ENCODE measurements around the gene RFC1. TPM values are rescaled to one million over a fixed set of nuclear protein-coding genes. Genes with fewer than 3 reads are reported as not detected.

Gene RFC1
- total and polyA plus RNA-seq, 4 donors: 13.3 to 45.2 (median 30.8) TPM

DNA sequence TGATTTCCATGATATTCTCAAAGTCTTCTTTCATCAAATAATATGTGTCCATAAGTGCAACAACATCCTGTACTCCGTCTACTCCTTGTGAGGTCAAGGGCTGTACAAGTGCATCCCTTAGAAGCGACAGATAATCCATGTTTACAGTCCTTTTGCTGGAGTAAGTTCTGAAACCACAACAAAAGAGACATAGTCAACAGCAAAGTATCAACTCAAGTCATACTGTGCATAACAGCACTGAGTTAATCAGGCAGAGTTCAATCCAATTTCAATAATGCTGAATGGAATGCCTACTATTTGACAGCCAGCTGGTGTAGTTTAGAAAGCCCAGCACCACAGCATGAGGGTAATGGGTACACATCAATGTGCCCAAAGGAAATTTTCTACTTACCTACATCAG, 74.5 kb downstream of the RFC1 start:
- no peak overlapping the region for H3K27ac ChIP-seq (ENCODE audit: low read depth in 1 of 2, low read length in 2 of 2)
- H3K4me3 ChIP-seq (ENCODE audit: low read depth in 1 of 3, low read length in 3 of 3): no peak overlapping the region
- DNase-seq (ENCODE audit: low spot score): no peak
- H3K9ac ChIP-seq (ENCODE audit: low read depth in 1 of 2, low read length in 2 of 2): no peak overlapping the region
- H3K9me3 ChIP-seq (ENCODE audit: control insufficient read depth in 4 of 4, low read length in 3 of 4): no peaks in the 10 kb centered on the region
- H3K36me3 ChIP-seq (ENCODE audit: control insufficient read depth in 4 of 4, insufficient read depth in 3 of 4, low read depth in 1 of 4, low read length in 3 of 4): peaks cover 8 to 59% (median 53%) of the 10 kb centered on the region in 4 donors
- H3K27me3 ChIP-seq (ENCODE audit: control insufficient read depth in 4 of 4, insufficient read depth in 4 of 4, low read length in 3 of 4): no peaks in the 10 kb centered on the region
- 97% methylated on average over 2 of the region's 2 CpGs for WGBS
- H3K4me1 ChIP-seq (ENCODE audit: control insufficient read depth in 4 of 4, insufficient read depth in 4 of 4, low read length in 3 of 4): no peaks in the 10 kb centered on the region
- no peak for TF ChIP-seq SP1 (IDR thresholded peaks at IDR 0.05)
- TF ChIP-seq GABPA (IDR thresholded peaks at IDR 0.05 in 1 of 2, conservative IDR thresholded peaks at IDR 0.05 in 1 of 2): no peak
- TF ChIP-seq, protein P1, sequence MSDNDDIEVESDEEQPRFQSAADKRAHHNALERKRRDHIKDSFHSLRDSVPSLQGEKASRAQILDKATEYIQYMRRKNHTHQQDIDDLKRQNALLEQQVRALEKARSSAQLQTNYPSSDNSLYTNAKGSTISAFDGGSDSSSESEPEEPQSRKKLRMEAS (IDR thresholded peaks at IDR 0.05): no peak
- TF ChIP-seq JUND (IDR thresholded peaks at IDR 0.05): no peak
- TF ChIP-seq TAF1 (conservative IDR thresholded peaks at IDR 0.05): no peak
- no peak for TF ChIP-seq FOXA1 (IDR thresholded peaks at IDR 0.05)
- TF ChIP-seq EGR1 (IDR thresholded peaks at IDR 0.05; ENCODE audit: low read depth in 2 of 2): no peak
- TF ChIP-seq, protein P2, sequence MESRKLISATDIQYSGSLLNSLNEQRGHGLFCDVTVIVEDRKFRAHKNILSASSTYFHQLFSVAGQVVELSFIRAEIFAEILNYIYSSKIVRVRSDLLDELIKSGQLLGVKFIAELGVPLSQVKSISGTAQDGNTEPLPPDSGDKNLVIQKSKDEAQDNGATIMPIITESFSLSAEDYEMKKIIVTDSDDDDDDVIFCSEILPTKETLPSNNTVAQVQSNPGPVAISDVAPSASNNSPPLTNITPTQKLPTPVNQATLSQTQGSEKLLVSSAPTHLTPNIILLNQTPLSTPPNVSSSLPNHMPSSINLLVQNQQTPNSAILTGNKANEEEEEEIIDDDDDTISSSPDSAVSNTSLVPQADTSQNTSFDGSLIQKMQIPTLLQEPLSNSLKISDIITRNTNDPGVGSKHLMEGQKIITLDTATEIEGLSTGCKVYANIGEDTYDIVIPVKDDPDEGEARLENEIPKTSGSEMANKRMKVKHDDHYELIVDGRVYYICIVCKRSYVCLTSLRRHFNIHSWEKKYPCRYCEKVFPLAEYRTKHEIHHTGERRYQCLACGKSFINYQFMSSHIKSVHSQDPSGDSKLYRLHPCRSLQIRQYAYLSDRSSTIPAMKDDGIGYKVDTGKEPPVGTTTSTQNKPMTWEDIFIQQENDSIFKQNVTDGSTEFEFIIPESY (IDR thresholded peaks at IDR 0.05): no peak
- no peak for TF ChIP-seq HNF4G (IDR thresholded peaks at IDR 0.05)
- TF ChIP-seq HNF4A (conservative IDR thresholded peaks at IDR 0.05): no peak
- no peak for TF ChIP-seq NR2F2 (IDR thresholded peaks at IDR 0.05)
- no peak for TF ChIP-seq RXRA (IDR thresholded peaks at IDR 0.05)
- TF ChIP-seq, protein P3, sequence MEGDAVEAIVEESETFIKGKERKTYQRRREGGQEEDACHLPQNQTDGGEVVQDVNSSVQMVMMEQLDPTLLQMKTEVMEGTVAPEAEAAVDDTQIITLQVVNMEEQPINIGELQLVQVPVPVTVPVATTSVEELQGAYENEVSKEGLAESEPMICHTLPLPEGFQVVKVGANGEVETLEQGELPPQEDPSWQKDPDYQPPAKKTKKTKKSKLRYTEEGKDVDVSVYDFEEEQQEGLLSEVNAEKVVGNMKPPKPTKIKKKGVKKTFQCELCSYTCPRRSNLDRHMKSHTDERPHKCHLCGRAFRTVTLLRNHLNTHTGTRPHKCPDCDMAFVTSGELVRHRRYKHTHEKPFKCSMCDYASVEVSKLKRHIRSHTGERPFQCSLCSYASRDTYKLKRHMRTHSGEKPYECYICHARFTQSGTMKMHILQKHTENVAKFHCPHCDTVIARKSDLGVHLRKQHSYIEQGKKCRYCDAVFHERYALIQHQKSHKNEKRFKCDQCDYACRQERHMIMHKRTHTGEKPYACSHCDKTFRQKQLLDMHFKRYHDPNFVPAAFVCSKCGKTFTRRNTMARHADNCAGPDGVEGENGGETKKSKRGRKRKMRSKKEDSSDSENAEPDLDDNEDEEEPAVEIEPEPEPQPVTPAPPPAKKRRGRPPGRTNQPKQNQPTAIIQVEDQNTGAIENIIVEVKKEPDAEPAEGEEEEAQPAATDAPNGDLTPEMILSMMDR (IDR thresholded peaks at IDR 0.05; ENCODE audit: low read depth, low read length, missing input control): no peak
- no peak for TF ChIP-seq RAD21 (IDR thresholded peaks at IDR 0.05)

DNA sequence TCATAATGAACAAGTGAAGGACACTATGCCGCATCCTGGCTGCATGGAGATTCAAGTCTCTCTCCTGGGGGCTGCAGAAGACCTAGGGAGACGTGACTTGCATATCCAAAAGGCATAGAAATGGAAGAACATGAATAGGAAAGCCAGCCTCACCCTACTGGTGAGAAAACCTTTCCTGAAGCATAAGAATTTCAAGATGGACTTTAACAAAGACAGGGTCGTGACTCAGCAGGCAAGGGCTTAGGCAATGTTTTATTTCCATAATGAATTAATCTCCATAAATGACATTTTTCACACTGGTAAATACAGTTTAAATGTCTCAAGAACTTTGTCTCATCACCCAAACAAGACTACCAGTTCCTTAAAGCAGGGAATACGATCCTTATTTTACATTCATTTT, 78.9 kb downstream of the RFC1 start:
- Histone ChIP-seq H3K27ac (ENCODE audit: low read depth in 1 of 2, low read length in 2 of 2) (no peak overlapping the region), H3K36me3 (ENCODE audit: control insufficient read depth in 4 of 4, insufficient read depth in 3 of 4, low read depth in 1 of 4, low read length in 3 of 4) (peaks cover 8 to 49% (median 47%) of the 10 kb centered on the region in 4 donors), H3K27me3 (ENCODE audit: control insufficient read depth in 4 of 4, insufficient read depth in 4 of 4, low read length in 3 of 4) (no peaks in the 10 kb centered on the region), H3K4me1 (ENCODE audit: control insufficient read depth in 4 of 4, insufficient read depth in 4 of 4, low read length in 3 of 4) (no peaks in the 10 kb centered on the region), H3K9ac (ENCODE audit: low read depth in 1 of 2, low read length in 2 of 2) (no peak overlapping the region), H3K9me3 (ENCODE audit: control insufficient read depth in 4 of 4, low read length in 3 of 4) (no peaks in the 10 kb centered on the region), H3K4me3 (ENCODE audit: low read depth in 1 of 3, low read length in 3 of 3) (no peak overlapping the region)
- 99% methylated on average over 4 of the region's 4 CpGs for WGBS
- DNase-seq (ENCODE audit: low spot score): no peak
- TF ChIP-seq, protein P1 (IDR thresholded peaks at IDR 0.05): no peak
- TF ChIP-seq, protein P2 (IDR thresholded peaks at IDR 0.05): no peak
- TF ChIP-seq SP1 (IDR thresholded peaks at IDR 0.05) (no peak), FOXA2 (IDR thresholded peaks at IDR 0.05) (no peak), RAD21 (IDR thresholded peaks at IDR 0.05) (no peak), GABPA (IDR thresholded peaks at IDR 0.05 in 1 of 2, conservative IDR thresholded peaks at IDR 0.05 in 1 of 2) (no peak), HNF4G (IDR thresholded peaks at IDR 0.05) (no peak), TAF1 (conservative IDR thresholded peaks at IDR 0.05) (no peak), NR2F2 (IDR thresholded peaks at IDR 0.05) (no peak), HNF4A (conservative IDR thresholded peaks at IDR 0.05) (no peak), FOXA1 (IDR thresholded peaks at IDR 0.05) (no peak), YY1 (IDR thresholded peaks at IDR 0.05) (no peak), JUND (IDR thresholded peaks at IDR 0.05) (no peak), EGR1 (IDR thresholded peaks at IDR 0.05; ENCODE audit: low read depth in 2 of 2) (no peak), RXRA (IDR thresholded peaks at IDR 0.05) (no peak)
- TF ChIP-seq, protein P3 (IDR thresholded peaks at IDR 0.05; ENCODE audit: low read depth, low read length, missing input control): no peak
- TF ChIP-seq, protein P4, sequence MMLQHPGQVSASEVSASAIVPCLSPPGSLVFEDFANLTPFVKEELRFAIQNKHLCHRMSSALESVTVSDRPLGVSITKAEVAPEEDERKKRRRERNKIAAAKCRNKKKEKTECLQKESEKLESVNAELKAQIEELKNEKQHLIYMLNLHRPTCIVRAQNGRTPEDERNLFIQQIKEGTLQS (IDR thresholded peaks at IDR 0.05): no peak

All from liver (tissue), 9 donors.